ENCODE results near the gene TRAF3IP1. TPM values are rescaled to one million over a fixed set of nuclear protein-coding genes. Genes with fewer than 3 reads are reported as not detected.

The TRAF3IP1 gene
- total and polyA plus RNA-seq, 4 donors, result 14.4 to 21.5 (median 18.4) TPM

GRCh38 chr2:238430781-238431180 is 110.5 kb downstream of the TRAF3IP1 start:
- H3K36me3 ChIP-seq (ENCODE audit: control insufficient read depth in 1 of 2, insufficient read depth in 2 of 2, low read length in 1 of 2), result peaks cover 2 to 6% of the 10 kb centered on the region in 2 donors
- H3K9me3 ChIP-seq (ENCODE audit: control insufficient read depth, low read length), result no peaks in the 10 kb centered on the region
- H3K4me1 ChIP-seq (ENCODE audit: control insufficient read depth in 1 of 2, insufficient read depth in 2 of 2, low read length in 2 of 2), result no peaks in the 10 kb centered on the region
- no peak for ATAC-seq (ENCODE audit: low FRiP score)
- no peak overlapping the region for H3K27ac ChIP-seq (ENCODE audit: low read depth in 1 of 2, low read length in 2 of 2)
- 97 to 98% methylated on average over 6 of the region's 6 CpGs for WGBS, 2 donors
- DNase-seq, result no peak
- no peak overlapping the region for H3K4me3 ChIP-seq (ENCODE audit: low read length in 2 of 2)
- H3K27me3 ChIP-seq (ENCODE audit: control insufficient read depth in 1 of 2, insufficient read depth in 2 of 2, low read length in 1 of 2), result no peaks in the 10 kb centered on the region
- intact Hi-C loops (cut with DNase I), result no loop called here

GRCh38 chr2:238431456-238431855 is 111.1 kb downstream of the TRAF3IP1 start:
- H3K9me3 ChIP-seq (ENCODE audit: control insufficient read depth, low read length), result no peaks in the 10 kb centered on the region
- no peak overlapping the region for H3K4me3 ChIP-seq (ENCODE audit: low read length in 2 of 2)
- intact Hi-C loops (cut with DNase I), result no loop called here
- H3K4me1 ChIP-seq (ENCODE audit: control insufficient read depth in 1 of 2, insufficient read depth in 2 of 2, low read length in 2 of 2), result no peaks in the 10 kb centered on the region
- WGBS, 2 donors, result 38 to 66% methylated on average over 1 of the region's 1 CpG
- H3K27ac ChIP-seq (ENCODE audit: low read depth in 1 of 2, low read length in 2 of 2), result no peak overlapping the region
- ATAC-seq (ENCODE audit: low FRiP score) (no peak), DNase-seq (no peak)
- H3K36me3 ChIP-seq (ENCODE audit: control insufficient read depth in 1 of 2, insufficient read depth in 2 of 2, low read length in 1 of 2), result peaks cover 2 to 6% of the 10 kb centered on the region in 2 donors
- no peaks in the 10 kb centered on the region for H3K27me3 ChIP-seq (ENCODE audit: control insufficient read depth in 1 of 2, insufficient read depth in 2 of 2, low read length in 1 of 2)

- Histone ChIP-seq H3K27ac (ENCODE audit: low read depth in 1 of 2, low read length in 2 of 2) (no peak overlapping the region), H3K36me3 (ENCODE audit: control insufficient read depth in 1 of 2, insufficient read depth in 2 of 2, low read length in 1 of 2) (peaks cover 2 to 6% of the 10 kb centered on the region in 2 donors), H3K9me3 (ENCODE audit: control insufficient read depth, low read length) (no peaks in the 10 kb centered on the region), H3K4me3 (ENCODE audit: low read length in 2 of 2) (no peak overlapping the region), H3K4me1 (ENCODE audit: control insufficient read depth in 1 of 2, insufficient read depth in 2 of 2, low read length in 2 of 2) (no peaks in the 10 kb centered on the region), H3K27me3 (ENCODE audit: control insufficient read depth in 1 of 2, insufficient read depth in 2 of 2, low read length in 1 of 2) (no peaks in the 10 kb centered on the region)
- DNase-seq (no peak), ATAC-seq (ENCODE audit: low FRiP score) (no peak)
- WGBS, 2 donors, result 90 to 91% methylated on average over 14 of the region's 14 CpGs
- intact Hi-C loops (cut with DNase I), result no loop called here
These were observed 113.1 kb downstream of the TRAF3IP1 start for GRCh38 chr2:238433300-238433915.

DNA sequence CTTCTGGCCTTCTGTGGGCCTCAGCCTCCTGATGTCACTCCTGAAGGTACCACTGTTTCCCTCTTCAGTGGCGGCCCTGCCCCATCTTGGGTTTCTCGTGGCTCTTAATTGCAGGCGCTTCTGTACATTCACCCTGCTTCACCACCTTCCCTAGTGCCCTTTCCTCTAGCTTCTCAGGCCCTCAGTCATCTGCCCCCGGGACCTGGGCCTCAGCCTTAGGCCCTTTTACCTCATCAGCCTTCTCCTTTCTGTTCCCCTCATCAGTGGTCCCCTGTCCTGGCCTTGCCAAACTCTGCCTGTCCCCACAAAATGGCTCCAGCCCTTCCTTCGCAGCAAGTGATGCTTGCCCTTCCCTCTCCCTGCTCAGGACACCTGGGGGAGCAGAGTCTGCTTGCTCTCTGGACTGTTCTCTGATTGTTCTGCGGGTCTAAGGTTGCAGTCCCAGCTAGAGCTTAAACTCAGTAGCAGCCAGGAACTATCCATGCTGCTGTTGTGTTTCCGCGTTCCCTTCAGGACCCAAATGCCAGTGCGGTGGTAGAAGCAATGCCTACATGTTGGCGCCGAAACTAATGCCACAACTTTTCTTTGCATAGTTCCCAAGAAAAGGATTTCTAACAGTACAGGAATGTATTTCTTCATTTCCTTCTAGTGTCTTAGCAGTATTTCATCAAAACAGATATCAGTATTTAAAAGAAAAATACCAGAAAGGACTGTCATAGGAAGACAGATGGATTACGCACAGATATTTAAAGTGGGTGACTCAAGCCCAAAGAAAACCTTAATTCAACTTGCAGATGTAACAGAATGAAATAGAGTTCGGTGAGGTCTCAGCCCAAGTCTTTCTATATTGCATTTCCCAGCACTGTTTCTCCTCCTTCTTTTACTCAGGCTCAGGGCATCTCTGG is 113.9 kb downstream of the TRAF3IP1 start:
- DNase-seq (no peak), ATAC-seq (ENCODE audit: low FRiP score) (no peak)
- WGBS, 2 donors, result 86 to 87% methylated on average over 12 to 13 of the region's 13 CpGs
- no peaks in the 10 kb centered on the region for H3K27me3 ChIP-seq (ENCODE audit: control insufficient read depth in 1 of 2, insufficient read depth in 2 of 2, low read length in 1 of 2)
- H3K9me3 ChIP-seq (ENCODE audit: control insufficient read depth, low read length), result no peaks in the 10 kb centered on the region
- H3K4me1 ChIP-seq (ENCODE audit: control insufficient read depth in 1 of 2, insufficient read depth in 2 of 2, low read length in 2 of 2), result no peaks in the 10 kb centered on the region
- peaks cover 2 to 6% of the 10 kb centered on the region in 2 donors for H3K36me3 ChIP-seq (ENCODE audit: control insufficient read depth in 1 of 2, insufficient read depth in 2 of 2, low read length in 1 of 2)
- intact Hi-C loops (cut with DNase I), result no loop called here
- H3K27ac ChIP-seq (ENCODE audit: low read depth in 1 of 2, low read length in 2 of 2), result no peak overlapping the region
- H3K4me3 ChIP-seq (ENCODE audit: low read length in 2 of 2), result no peak overlapping the region

GRCh38 chr2:238434846-238435751 is 114.8 kb downstream of the TRAF3IP1 start:
- 91% methylated on average over 24 of the region's 24 CpGs for WGBS, 2 donors

DNA sequence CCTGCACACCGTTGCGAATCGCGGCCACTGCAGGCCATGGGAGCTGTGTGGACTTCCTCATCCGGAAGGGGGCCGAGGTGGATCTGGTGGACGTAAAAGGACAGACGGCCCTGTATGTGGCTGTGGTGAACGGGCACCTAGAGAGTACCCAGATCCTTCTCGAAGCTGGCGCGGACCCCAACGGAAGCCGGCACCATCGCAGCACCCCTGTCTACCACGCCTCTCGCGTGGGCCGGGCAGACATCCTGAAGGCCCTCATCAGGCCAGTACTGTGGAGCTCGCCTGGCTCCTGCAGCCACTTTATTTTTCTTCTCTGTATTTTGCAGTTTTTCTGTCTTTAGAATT is 115.4 kb downstream of the TRAF3IP1 start:
- H3K4me1 ChIP-seq (ENCODE audit: control insufficient read depth in 1 of 2, insufficient read depth in 2 of 2, low read length in 2 of 2), result no peaks in the 10 kb centered on the region
- no peaks in the 10 kb centered on the region for H3K9me3 ChIP-seq (ENCODE audit: control insufficient read depth, low read length)
- intact Hi-C loops (cut with DNase I), result no loop called here
- 89 to 92% methylated on average over 20 of the region's 20 CpGs for WGBS, 2 donors
- H3K4me3 ChIP-seq (ENCODE audit: low read length in 2 of 2), result no peak overlapping the region
- ATAC-seq (ENCODE audit: low FRiP score) (no peak), DNase-seq (no peak)
- H3K27me3 ChIP-seq (ENCODE audit: control insufficient read depth in 1 of 2, insufficient read depth in 2 of 2, low read length in 1 of 2), result no peaks in the 10 kb centered on the region
- no peak overlapping the region for H3K27ac ChIP-seq (ENCODE audit: low read depth in 1 of 2, low read length in 2 of 2)
- peaks cover 0 to 6% of the 10 kb centered on the region in 2 donors for H3K36me3 ChIP-seq (ENCODE audit: control insufficient read depth in 1 of 2, insufficient read depth in 2 of 2, low read length in 1 of 2)

More at GRCh38 chr2:238434846-238435751, 114.8 kb downstream of the TRAF3IP1 start:
- Histone ChIP-seq H3K36me3 (ENCODE audit: control insufficient read depth in 1 of 2, insufficient read depth in 2 of 2, low read length in 1 of 2) (peaks cover 2 to 6% of the 10 kb centered on the region in 2 donors), H3K4me3 (ENCODE audit: low read length in 2 of 2) (no peak overlapping the region), H3K4me1 (ENCODE audit: control insufficient read depth in 1 of 2, insufficient read depth in 2 of 2, low read length in 2 of 2) (no peaks in the 10 kb centered on the region), H3K27me3 (ENCODE audit: control insufficient read depth in 1 of 2, insufficient read depth in 2 of 2, low read length in 1 of 2) (no peaks in the 10 kb centered on the region), H3K9me3 (ENCODE audit: control insufficient read depth, low read length) (no peaks in the 10 kb centered on the region), H3K27ac (ENCODE audit: low read depth in 1 of 2, low read length in 2 of 2) (no peak overlapping the region)
- DNase-seq, result no peak
- intact Hi-C loops (cut with DNase I), result no loop called here
- peak; percentile 29 for ATAC-seq (ENCODE audit: low FRiP score)

GRCh38 chr2:238438856-238439849 is 118.8 kb downstream of the TRAF3IP1 start:
- 5 to 11% methylated on average over 24 of the region's 24 CpGs for WGBS, 2 donors
- H3K27ac ChIP-seq (ENCODE audit: low read depth in 1 of 2, low read length in 2 of 2), result peak overlapping the region; percentile 46 to 68
- DNase-seq, result peak in 1 of 2 donors; percentile 86
- H3K36me3 ChIP-seq (ENCODE audit: control insufficient read depth in 1 of 2, insufficient read depth in 2 of 2, low read length in 1 of 2), result peaks cover 0 to 4% of the 10 kb centered on the region in 2 donors
- H3K27me3 ChIP-seq (ENCODE audit: control insufficient read depth in 1 of 2, insufficient read depth in 2 of 2, low read length in 1 of 2), result no peaks in the 10 kb centered on the region
- ATAC-seq (ENCODE audit: low FRiP score), result peak; percentile 74
- H3K9me3 ChIP-seq (ENCODE audit: control insufficient read depth, low read length), result no peaks in the 10 kb centered on the region
- peak overlapping the region; percentile 7 to 17 for H3K4me3 ChIP-seq (ENCODE audit: low read length in 2 of 2)
- intact Hi-C loops (cut with DNase I), result no loop called here
- H3K4me1 ChIP-seq (ENCODE audit: control insufficient read depth in 1 of 2, insufficient read depth in 2 of 2, low read length in 2 of 2), result no peaks in the 10 kb centered on the region
